ENCODE results near the gene FAM200C. TPM values are rescaled to one million over a fixed set of nuclear protein-coding genes. Genes with fewer than 3 reads are reported as not detected.

The FAM200C gene
- total and polyA plus RNA-seq, 2 of the 8 experiments (the other 6 are each of a cell fraction or from before 2014, with no cell fraction given) = 2.6 to 7.3 TPM

- no peak overlapping the region for H3K14ac ChIP-seq (ENCODE audit: insufficient read length)
- H4K20me1 ChIP-seq (replicated peaks in 1 of 2; ENCODE audit: control insufficient read depth in 1 of 2, insufficient read depth in 2 of 2, low read length in 2 of 2) = peaks cover 0 to 3% of the 10 kb centered on the region in 2 experiments
- ChIA-PET POLR2A (ENCODE audit: partially characterized antibody) (interaction anchor here (1.4 kb wide), 1 partner anchor 8 kb away, joined by 4 read pairs; the partner anchor contains the start of gene SLU7), CTCF (ENCODE audit: partially characterized antibody) (no interaction called here)
- H4K5ac ChIP-seq (ENCODE audit: insufficient read length, low read depth, low read length) = no peak overlapping the region
- H3K79me2 ChIP-seq (ENCODE audit: control insufficient read depth in 1 of 2, insufficient read depth in 2 of 2, low read length in 2 of 2) = peaks cover 3 to 26% of the 10 kb centered on the region in 2 experiments; a peak in 3 of 4 replicates
- no peaks in the 10 kb centered on the region for H3K23me2 ChIP-seq (ENCODE audit: low read depth, low read length)
- H3K79me1 ChIP-seq (ENCODE audit: low read depth, low read length) = no peaks in the 10 kb centered on the region
- H3K56ac ChIP-seq (replicated peaks; ENCODE audit: insufficient read length, low read depth, low read length) = no peak overlapping the region
- H3K23ac ChIP-seq (ENCODE audit: insufficient read length) = no peak overlapping the region
- no peak overlapping the region for H2AK5ac ChIP-seq (ENCODE audit: low read depth, low read length)
- no peak overlapping the region for H3K9ac ChIP-seq (replicated peaks in 1 of 4; ENCODE audit: extremely low read depth in 1 of 4, low read depth in 3 of 4, low read length in 3 of 4)
- no peak overlapping the region for H3K4me2 ChIP-seq (ENCODE audit: insufficient read depth in 1 of 2, low read depth in 2 of 2, low read length in 2 of 2)
- H3K4me3 ChIP-seq (ENCODE audit: extremely low read depth in 1 of 4, insufficient read depth in 2 of 4, low read depth in 3 of 4, low read length in 4 of 4) = no peak overlapping the region
- H2BK15ac ChIP-seq (ENCODE audit: low read length) = no peak overlapping the region
- DNase-seq (ENCODE audit: low read depth in 1 of 2, low spot score in 2 of 2) (no peak), FAIRE-seq (no peak)
- H3K4me1 ChIP-seq (replicated peaks in 1 of 4; ENCODE audit: control insufficient read depth in 3 of 4, insufficient read depth in 4 of 4, low read length in 3 of 4) = peaks cover 0 to 7% (median 3%) of the 10 kb centered on the region in 4 experiments; a peak in 3 of 7 replicates
- no peak overlapping the region for H3K18ac ChIP-seq (ENCODE audit: extremely low read depth, low read length)
- WGBS, 2 experiments (ENCODE audit: extremely low coverage in 1 of 2, insufficient coverage in 1 of 2, insufficient read length in 1 of 2, insufficient replicate concordance in 2 of 2, low coverage in 1 of 2, low lambda C conversion rate in 2 of 2, missing lambda C conversion rate in 1 of 2) = 91% methylated on average over 4 of the region's 4 CpGs; no CpG with 5 or more reads in 1 of the 2 experiments
- no peak overlapping the region for H4K91ac ChIP-seq (replicated peaks; ENCODE audit: insufficient read length, low read length)
- no peaks in the 10 kb centered on the region for H3K9me3 ChIP-seq (ENCODE audit: insufficient read depth in 2 of 2, low read depth in 1 of 2, low read length in 1 of 2)
- peaks cover 6 to 62% (median 38%) of the 10 kb centered on the region in 4 experiments for H3K36me3 ChIP-seq (ENCODE audit: control insufficient read depth in 2 of 4, insufficient read depth in 4 of 4, low read length in 3 of 4)
- H4K8ac ChIP-seq (ENCODE audit: extremely low read depth, insufficient read depth, low read length) = no peak overlapping the region
- H2BK120ac ChIP-seq (replicated peaks; ENCODE audit: low read depth, low read length) = no peak overlapping the region
- no peaks in the 10 kb centered on the region for H3K27me3 ChIP-seq (replicated peaks in 1 of 4; ENCODE audit: control insufficient read depth in 3 of 4, extremely low read depth in 1 of 4, insufficient read depth in 3 of 4, low read length in 3 of 4)
- H2BK5ac ChIP-seq (ENCODE audit: low read depth, low read length) = no peak overlapping the region
- H3K27ac ChIP-seq (ENCODE audit: low read depth, low read length) = no peak overlapping the region
- H2BK20ac ChIP-seq (ENCODE audit: low read length) = no peak overlapping the region
- H2BK12ac ChIP-seq (ENCODE audit: low read depth, low read length) = no peak overlapping the region
- no peak overlapping the region for H3K4ac ChIP-seq (replicated peaks; ENCODE audit: insufficient read length, low read depth, low read length)
- H2AFZ ChIP-seq (ENCODE audit: low read length) = no peak overlapping the region
- TF ChIP-seq, protein P1, sequence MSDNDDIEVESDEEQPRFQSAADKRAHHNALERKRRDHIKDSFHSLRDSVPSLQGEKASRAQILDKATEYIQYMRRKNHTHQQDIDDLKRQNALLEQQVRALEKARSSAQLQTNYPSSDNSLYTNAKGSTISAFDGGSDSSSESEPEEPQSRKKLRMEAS (IDR thresholded peaks at IDR 0.05) = no peak
- TF ChIP-seq BACH1 (IDR thresholded peaks at IDR 0.05; ENCODE audit: low read length) = no peak
- no peak for TF ChIP-seq BCL11A (IDR thresholded peaks at IDR 0.05; ENCODE audit: low read depth in 2 of 2, low read length in 2 of 2)
- TF ChIP-seq HDAC2 (IDR thresholded peaks at IDR 0.05; ENCODE audit: borderline replicate concordance in 1 of 2, low read depth in 2 of 2, low read length in 2 of 2) = no peak
- no peak for TF ChIP-seq CTBP2 (IDR thresholded peaks at IDR 0.05; ENCODE audit: borderline replicate concordance, insufficient read depth, insufficient read length, low read length)
- no peak for TF ChIP-seq NRF1 (IDR thresholded peaks at IDR 0.05; ENCODE audit: low read depth, low read length)
- TF ChIP-seq RXRA (IDR thresholded peaks at IDR 0.05; ENCODE audit: insufficient read depth, low read depth, low read length) = no peak
- no peak for TF ChIP-seq CBX5 (IDR thresholded peaks at IDR 0.05; ENCODE audit: low read depth, low read length)
- TF ChIP-seq RAD21 (IDR thresholded peaks at IDR 0.05 in 1 of 2, conservative IDR thresholded peaks at IDR 0.05 in 1 of 2; ENCODE audit: low read depth in 2 of 2, low read length in 2 of 2) = no peak
- TF ChIP-seq CREB1 (IDR thresholded peaks at IDR 0.05) = no peak
- TF ChIP-seq, protein P2, sequence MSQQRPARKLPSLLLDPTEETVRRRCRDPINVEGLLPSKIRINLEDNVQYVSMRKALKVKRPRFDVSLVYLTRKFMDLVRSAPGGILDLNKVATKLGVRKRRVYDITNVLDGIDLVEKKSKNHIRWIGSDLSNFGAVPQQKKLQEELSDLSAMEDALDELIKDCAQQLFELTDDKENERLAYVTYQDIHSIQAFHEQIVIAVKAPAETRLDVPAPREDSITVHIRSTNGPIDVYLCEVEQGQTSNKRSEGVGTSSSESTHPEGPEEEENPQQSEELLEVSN (IDR thresholded peaks at IDR 0.05) = no peak
- no peak for TF ChIP-seq CEBPB (IDR thresholded peaks at IDR 0.05; ENCODE audit: low read depth, low read length)
- TF ChIP-seq FOSL1 (IDR thresholded peaks at IDR 0.05; ENCODE audit: insufficient read depth, low read depth, low read length) = no peak
- TF ChIP-seq POLR2A (IDR thresholded peaks at IDR 0.05; ENCODE audit: control extremely low read depth in 1 of 2, low read depth in 2 of 2, low read length in 2 of 2) = no peak
These were observed 27.8 kb upstream of the FAM200C start for GRCh38 chr5:160427607-160428006.

All from H1 (cell line).